Measurements from ENCODE around the gene IGF2BP2. TPM values are rescaled to one million over a fixed set of nuclear protein-coding genes. Genes with fewer than 3 reads are reported as not detected.
"Not testable (repeated sequence)": the region's sequence is repeated elsewhere in the genome, so short reads cannot be mapped to it uniquely, and the experiment has no call there.

The IGF2BP2 gene
- total and polyA plus RNA-seq, 2 of the 4 experiments (the other 2 are of a cell fraction): 23.4 to 88.2 TPM

- H3K4me3 ChIP-seq (ENCODE audit: insufficient read depth, low read depth, low read length); H3K36me3 ChIP-seq (ENCODE audit: control insufficient read depth, insufficient read depth, low read length); H3K4me2 ChIP-seq (ENCODE audit: low read depth, low read length); H3K18ac ChIP-seq (ENCODE audit: low read depth, low read length); H4K20me1 ChIP-seq (ENCODE audit: insufficient read depth, low read length); H2BK5ac ChIP-seq (ENCODE audit: low read depth, low read length, poor library complexity, severe bottlenecking); DNase-seq; H2BK15ac ChIP-seq (ENCODE audit: low read depth, low read length); H2AFZ ChIP-seq (replicated peaks; ENCODE audit: low read length, poor library complexity); H3K9me3 ChIP-seq (ENCODE audit: control insufficient read depth, insufficient read depth, low read length); H2BK120ac ChIP-seq (ENCODE audit: low read depth, low read length); POLR2A ChIA-PET (ENCODE audit: unreplicated experiment); in situ Hi-C loops (cut with MboI; ENCODE audit: low sequenced_read_pairs); H3K27ac ChIP-seq (ENCODE audit: insufficient read depth, low read length); H3K4ac ChIP-seq (ENCODE audit: low read depth, low read length); H3K79me1 ChIP-seq (ENCODE audit: low read depth in 1 of 2, low read length in 2 of 2); H3K56ac ChIP-seq (ENCODE audit: extremely low read depth, insufficient read depth, low read length); BruUV-seq (replicated peaks); H4K8ac ChIP-seq (ENCODE audit: low read depth in 2 of 2, low read length in 2 of 2); H3K23ac ChIP-seq (ENCODE audit: low read depth, low read length); H4K91ac ChIP-seq (ENCODE audit: insufficient read depth, low read depth, low read length); H3K9ac ChIP-seq (ENCODE audit: low read depth, low read length); dilution Hi-C loops (cut with HindIII; ENCODE audit: low sequenced_read_pairs, unreplicated experiment); intact Hi-C loops (cut with micrococcal nuclease); H3K14ac ChIP-seq (replicated peaks; ENCODE audit: low read depth, low read length); H4K5ac ChIP-seq (ENCODE audit: low read depth, low read length); H2AK5ac ChIP-seq (ENCODE audit: low read depth, low read length); H3K27me3 ChIP-seq (ENCODE audit: control insufficient read depth, insufficient read depth, low read length); H3K4me1 ChIP-seq (ENCODE audit: control insufficient read depth, insufficient read depth, low read length); CTCF ChIA-PET; ATAC-seq (ENCODE audit: low read depth); H2AK9ac ChIP-seq (replicated peaks; ENCODE audit: low read depth, low read length, poor library complexity); H2BK20ac ChIP-seq (ENCODE audit: low read depth, low read length): not testable (repeated sequence)
- whole genome bisulfite sequencing, 2 experiments (ENCODE audit: extremely low coverage in 2 of 2, insufficient read length in 1 of 2): no CpG with 5 or more reads among the region's 11 CpGs
- peaks cover 12% of the 10 kb centered on the region for H3K9me1 ChIP-seq (ENCODE audit: insufficient read depth, low read length)
Measured at GRCh38 chr3:185638651-185639050, 186.2 kb downstream of the IGF2BP2 start.
